Fibroblast of the aortic adventitia (primary cell): ENCODE data around the gene SLC41A1. TPM values are rescaled to one million over a fixed set of nuclear protein-coding genes. Genes with fewer than 3 reads are reported as not detected.

ENCODE experiments used
- DNase-seq: peaks from one replicate; pipeline ENCODE4 v3.0.0-alpha.2; 2010; ENCODE audit warnings: low read depth
- H3K4me3 ChIP-seq: 2 replicates; pipeline ENCODE4 v1.5.1; 2011; ENCODE audit warnings: low read depth, mild to moderate bottlenecking, control low read depth, low read length, moderate library complexity
- CTCF ChIP-seq: IDR thresholded peaks from 2 replicates; pipeline ENCODE4 v1.5.1; 2011; ENCODE audit warnings: mild to moderate bottlenecking, low read length, control low read depth, inconsistent platforms; ENCODE audit not compliant: insufficient read depth
- total RNA-seq: library from RNA; depleted of rRNA; stranded (reverse); fragments of >200 nt; gene quantifications from 2 replicates; pipeline ENCODE4 v1.2.3, GENCODE V29; 2012; ENCODE audit warnings: low replicate concordance

The SLC41A1 gene
- total RNA-seq, 1 donor = 20.9 TPM

GRCh38 chr1:205772607-205773032 lies 40.4 kb downstream of the SLC41A1 start:
- TF ChIP-seq CTCF = no peak
- no peak for DNase-seq
- H3K4me3 ChIP-seq = no peak overlapping the region

GRCh38 chr1:205770618-205771017 lies 42.4 kb downstream of the SLC41A1 start:
- no peak for DNase-seq
- TF ChIP-seq CTCF = no peak
- H3K4me3 ChIP-seq = no peak overlapping the region

GRCh38 chr1:205769641-205770365 lies 43.2 kb downstream of the SLC41A1 start:
- DNase-seq = no peak
- no peak overlapping the region for H3K4me3 ChIP-seq
- no peak for TF ChIP-seq CTCF

- DNase-seq = no peak
- H3K4me3 ChIP-seq = no peak overlapping the region
- no peak for TF ChIP-seq CTCF
Measured at GRCh38 chr1:205767248-205767647, 45.8 kb downstream of the SLC41A1 start.

GRCh38 chr1:205766570-205766969 lies 46.4 kb downstream of the SLC41A1 start:
- DNase-seq = no peak
- H3K4me3 ChIP-seq = no peak overlapping the region

GRCh38 chr1:205766038-205766437 lies 47.0 kb downstream of the SLC41A1 start:
- DNase-seq = no peak
- TF ChIP-seq CTCF = no peak
- H3K4me3 ChIP-seq = no peak overlapping the region

More at GRCh38 chr1:205766570-205766969, 46.4 kb downstream of the SLC41A1 start:
- no peak for TF ChIP-seq CTCF

- no peak for DNase-seq
- H3K4me3 ChIP-seq = no peak overlapping the region
- TF ChIP-seq CTCF = no peak
Measured at GRCh38 chr1:205764578-205764977, 48.4 kb downstream of the SLC41A1 start.
